ENCODE data around the gene CATSPER1. TPM values are rescaled to one million over a fixed set of nuclear protein-coding genes. Genes with fewer than 3 reads are reported as not detected.
"Not testable (repeated sequence)": the region's sequence is repeated elsewhere in the genome, so short reads cannot be mapped to it uniquely, and the experiment has no call there.

Gene CATSPER1
- polyA plus RNA-seq, 10 donors, result 0.10 to 0.26 (median 0.22) TPM; not detected in 4

GRCh38 chr11:66020618-66021357, 5.5 kb downstream of the CATSPER1 start:
- DNase-seq, result no peak

- no peak for DNase-seq
Measured at GRCh38 chr11:66020212-66020611, 6.1 kb downstream of the CATSPER1 start.

- no peak for DNase-seq
Measured at GRCh38 chr11:66017321-66017720, 9.0 kb downstream of the CATSPER1 start.

- no peak for DNase-seq
Measured at GRCh38 chr11:66016793-66017177, 9.5 kb downstream of the CATSPER1 start.

GRCh38 chr11:66015936-66016792, 10.1 kb downstream of the CATSPER1 start:
- no peak for DNase-seq

GRCh38 chr11:66015454-66015881, 10.8 kb downstream of the CATSPER1 start:
- no peak for DNase-seq

GRCh38 chr11:66014804-66015453, 11.3 kb downstream of the CATSPER1 start:
- DNase-seq, result no peak

GRCh38 chr11:66013762-66014100, 12.5 kb downstream of the CATSPER1 start:
- no peak for DNase-seq

- DNase-seq, result no peak
Measured at GRCh38 chr11:66012946-66013761, 13.1 kb downstream of the CATSPER1 start.

GRCh38 chr11:66012371-66012945, 13.8 kb downstream of the CATSPER1 start:
- DNase-seq, result no peak

GRCh38 chr11:66011785-66012303, 14.4 kb downstream of the CATSPER1 start, which contains the start of gene CST6:
Gene CST6, plus strand, starts transcription at chr11:66012008. Its CDS starts 37 bp downstream, at chr11:66012045.
- no peak for DNase-seq

GRCh38 chr11:66011239-66011784, 15.0 kb downstream of the CATSPER1 start:
- no peak for DNase-seq

GRCh38 chr11:66010036-66010435, 16.2 kb downstream of the CATSPER1 start:
- not testable (repeated sequence) for DNase-seq

GRCh38 chr11:66008468-66009101, 17.7 kb downstream of the CATSPER1 start:
- no peak for DNase-seq

- DNase-seq, result no peak
Measured at GRCh38 chr11:66008095-66008467, 18.2 kb downstream of the CATSPER1 start.

- no peak for DNase-seq
Measured at GRCh38 chr11:66007201-66007634, 19.1 kb downstream of the CATSPER1 start.

- DNase-seq, result no peak
Measured at GRCh38 chr11:66006891-66007176, 19.4 kb downstream of the CATSPER1 start.

- DNase-seq, result no peak
Measured at GRCh38 chr11:66006134-66006890, 20.0 kb downstream of the CATSPER1 start.

- DNase-seq, result no peak
Measured at GRCh38 chr11:66004186-66004585, 22.1 kb downstream of the CATSPER1 start.

GRCh38 chr11:66003291-66003690, 23.0 kb downstream of the CATSPER1 start:
- no peak for DNase-seq

Data from muscle of back (tissue), 11 donors.